Raji (cell line): Measurements from ENCODE around the gene ZXDB.

Experiments
- POLR2A ChIP-seq: IDR thresholded peaks from 2 replicates; pipeline ENCODE4 v1.6.1; 2011; ENCODE audit warnings: low read depth, low read length, control low read depth; ENCODE audit not compliant: insufficient read depth

ZXDB gene

GRCh38 chrX:57591284-57592159 lies at the start of gene ZXDB:
Gene ZXDB (plus strand): TSS chrX:57592011. CDS start chrX:57592049, 38 bp downstream.
- 0 out of 2 replicates have a peak, but pooled peaks have one; percentile 21 for TF ChIP-seq POLR2A

- TF ChIP-seq POLR2A: no peak
These were observed 26.6 kb upstream of the ZXDB start for GRCh38 chrX:57565198-57565597.

GRCh38 chrX:57573754-57574153 lies 18.1 kb upstream of the ZXDB start:
- TF ChIP-seq POLR2A: no peak

- no peak for TF ChIP-seq POLR2A
These were observed 8.3 kb upstream of the ZXDB start for GRCh38 chrX:57583477-57583876.

- no peak for TF ChIP-seq POLR2A
These were observed 5.5 kb upstream of the ZXDB start for GRCh38 chrX:57586360-57586759.

- TF ChIP-seq POLR2A: no peak
These were observed 4.7 kb upstream of the ZXDB start for GRCh38 chrX:57587062-57587461.

- no peak for TF ChIP-seq POLR2A
These were observed 4.2 kb upstream of the ZXDB start for GRCh38 chrX:57587607-57588006.

GRCh38 chrX:57595381-57595811 lies 3.6 kb downstream of the ZXDB start:
- TF ChIP-seq POLR2A: no peak

GRCh38 chrX:57596109-57596508 lies 4.3 kb downstream of the ZXDB start:
- no peak for TF ChIP-seq POLR2A

GRCh38 chrX:57596516-57596915 lies 4.7 kb downstream of the ZXDB start:
- no peak for TF ChIP-seq POLR2A

GRCh38 chrX:57607295-57608187 lies 15.7 kb downstream of the ZXDB start:
- no peak for TF ChIP-seq POLR2A

- no peak for TF ChIP-seq POLR2A
These were observed 48.8 kb downstream of the ZXDB start for GRCh38 chrX:57640674-57641016.

GRCh38 chrX:57641338-57641737 lies 49.5 kb downstream of the ZXDB start:
- TF ChIP-seq POLR2A: no peak

GRCh38 chrX:57643698-57644097 lies 51.9 kb downstream of the ZXDB start:
- TF ChIP-seq POLR2A: no peak

- TF ChIP-seq POLR2A: no peak
These were observed 55.2 kb downstream of the ZXDB start for GRCh38 chrX:57647020-57647419.
